HG03025 (cell line): ENCODE results near the gene UNC5C.

ENCODE experiments used
- ATAC-seq: cut with Tn5 transposase; IDR thresholded peaks from one replicate; pipeline ENCODE4 v1.9.1; 2021; ENCODE audit warnings: mild to moderate bottlenecking, moderate library complexity; ENCODE audit not compliant: unreplicated experiment, low FRiP score

UNC5C gene

GRCh38 chr4:95238554-95238953 lies 310.2 kb downstream of the UNC5C start:
- no peak for ATAC-seq

- ATAC-seq = no peak
Measured at GRCh38 chr4:95232358-95233156, 316.2 kb downstream of the UNC5C start.

- ATAC-seq = no peak
Measured at GRCh38 chr4:95231681-95232080, 317.1 kb downstream of the UNC5C start.

GRCh38 chr4:95225849-95226248 lies 322.9 kb downstream of the UNC5C start:
- ATAC-seq = no peak

- ATAC-seq = no peak
Measured at GRCh38 chr4:95224402-95224801, 324.4 kb downstream of the UNC5C start.

- ATAC-seq = no peak
Measured at GRCh38 chr4:95220205-95221175, 328.3 kb downstream of the UNC5C start.

- no peak for ATAC-seq
Measured at GRCh38 chr4:95219109-95219508, 329.7 kb downstream of the UNC5C start.

GRCh38 chr4:95217197-95217596 lies 331.6 kb downstream of the UNC5C start:
- no peak for ATAC-seq

- no peak for ATAC-seq
Measured at GRCh38 chr4:95216636-95217035, 332.1 kb downstream of the UNC5C start.

- ATAC-seq = no peak
Measured at GRCh38 chr4:95215991-95216605, 332.7 kb downstream of the UNC5C start.

GRCh38 chr4:95215043-95215442 lies 333.7 kb downstream of the UNC5C start:
- no peak for ATAC-seq

- no peak for ATAC-seq
Measured at GRCh38 chr4:95214408-95214807, 334.4 kb downstream of the UNC5C start.

GRCh38 chr4:95213366-95213765 lies 335.4 kb downstream of the UNC5C start:
- no peak for ATAC-seq

GRCh38 chr4:95212692-95213091 lies 336.1 kb downstream of the UNC5C start:
- no peak for ATAC-seq

GRCh38 chr4:95209927-95210326 lies 338.8 kb downstream of the UNC5C start:
- no peak for ATAC-seq

- ATAC-seq = no peak
Measured at GRCh38 chr4:95204873-95205272, 343.9 kb downstream of the UNC5C start.

GRCh38 chr4:95204267-95204844 lies 344.4 kb downstream of the UNC5C start:
- no peak for ATAC-seq

- ATAC-seq = no peak
Measured at GRCh38 chr4:95198961-95199360, 349.8 kb downstream of the UNC5C start.

- ATAC-seq = no peak
Measured at GRCh38 chr4:95197353-95197752, 351.4 kb downstream of the UNC5C start.

- ATAC-seq = no peak
Measured at GRCh38 chr4:95193391-95194224, 355.2 kb downstream of the UNC5C start.
